Hepatocyte (in vitro differentiated cells): ENCODE results near the gene ZNF107.

Experiments used
- CTCF ChIP-seq: fragments of 200-600 bp; sonication (generic); IDR thresholded peaks from 2 replicates; pipeline ENCODE4 v1.5.1; 2016; ENCODE audit warnings: antibody characterized with exemption, mild to moderate bottlenecking; ENCODE audit not compliant: poor library complexity
- EZH2 ChIP-seq: fragments of 200-600 bp; sonication (generic); IDR thresholded peaks from 2 replicates; pipeline ENCODE4 v1.6.1; 2016; ENCODE audit warnings: antibody characterized with exemption, mild to moderate bottlenecking, borderline replicate concordance
- EZH2phosphoT487 ChIP-seq: fragments of 200-600 bp; sonication (generic); IDR thresholded peaks from one replicate; pipeline ENCODE4 v1.6.1; 2018; ENCODE audit warnings: antibody characterized with exemption, mild to moderate bottlenecking, low read depth, moderate library complexity; ENCODE audit not compliant: unreplicated experiment, severe bottlenecking

- TF ChIP-seq EZH2 (no peak), CTCF (no peak), EZH2phosphoT487 (no peak)
These were observed 32.5 kb upstream of the ZNF107 start for GRCh38 chr7:64633401-64633800.
